Duodenal mucosa (tissue), 2 donors: ENCODE data around the gene ARFGEF2.

Experiments
- H3K27ac ChIP-seq: one replicate; pipeline ENCODE4 v1.7.0; 2013; ENCODE audit warnings: low read depth, low read length
- H3K27me3 ChIP-seq, 2 donors: one replicate each; pipeline ENCODE4 v1.7.0; 2013; ENCODE audit warnings: low read length in 2 of 2, control low read depth in 1 of 2; ENCODE audit not compliant: insufficient read depth in 2 of 2, control insufficient read depth in 1 of 2
- H3K36me3 ChIP-seq, 2 donors: one replicate each; pipeline ENCODE4 v1.7.0; 2013; ENCODE audit warnings: low read length in 2 of 2, control low read depth in 1 of 2; ENCODE audit not compliant: insufficient read depth in 2 of 2, control insufficient read depth in 1 of 2
- H3K4me1 ChIP-seq, 2 donors: one replicate each; pipeline ENCODE4 v1.7.0; 2013; ENCODE audit warnings: low read length in 2 of 2, control low read depth in 1 of 2; ENCODE audit not compliant: insufficient read depth in 2 of 2, control insufficient read depth in 1 of 2
- H3K4me3 ChIP-seq, 2 donors: one replicate each; pipeline ENCODE4 v1.7.0; 2013; ENCODE audit warnings: low read length in 2 of 2, low read depth in 1 of 2
- H3K9ac ChIP-seq, 2 donors: one replicate each; pipeline ENCODE4 v1.7.0; 2013; ENCODE audit warnings: low read length in 2 of 2, low read depth in 1 of 2
- H3K9me3 ChIP-seq, 2 donors: one replicate each; pipeline ENCODE4 v1.7.0; 2013; ENCODE audit warnings: low read length in 2 of 2, control low read depth in 1 of 2; ENCODE audit not compliant: control insufficient read depth in 1 of 2

ARFGEF2 gene

GRCh38 chr20:48912065-48912464 is 9.4 kb upstream of the ARFGEF2 start:
- no peak overlapping the region for H3K4me3 ChIP-seq
- H3K36me3 ChIP-seq, result no peaks in the 10 kb centered on the region
- no peak overlapping the region for H3K27ac ChIP-seq
- no peaks in the 10 kb centered on the region for H3K27me3 ChIP-seq
- H3K9ac ChIP-seq, result no peak overlapping the region
- peaks cover 0 to 3% of the 10 kb centered on the region in 2 donors for H3K9me3 ChIP-seq
- H3K4me1 ChIP-seq, result no peaks in the 10 kb centered on the region

- H3K9ac ChIP-seq, result no peak overlapping the region
- no peak overlapping the region for H3K4me3 ChIP-seq
- no peak overlapping the region for H3K27ac ChIP-seq
- H3K9me3 ChIP-seq, result no peaks in the 10 kb centered on the region
- H3K27me3 ChIP-seq, result no peaks in the 10 kb centered on the region
- H3K4me1 ChIP-seq, result peaks cover 9 to 11% of the 10 kb centered on the region in 2 donors
- H3K36me3 ChIP-seq, result no peaks in the 10 kb centered on the region
Measured at GRCh38 chr20:48916699-48917098, 4.8 kb upstream of the ARFGEF2 start.

GRCh38 chr20:48919336-48919881 is 2.1 kb upstream of the ARFGEF2 start:
- H3K4me1 ChIP-seq, result peaks cover 26 to 28% of the 10 kb centered on the region in 2 donors
- H3K27me3 ChIP-seq, result no peaks in the 10 kb centered on the region
- H3K4me3 ChIP-seq, result no peak overlapping the region
- no peaks in the 10 kb centered on the region for H3K36me3 ChIP-seq
- no peak overlapping the region for H3K27ac ChIP-seq
- no peak overlapping the region for H3K9ac ChIP-seq
- no peaks in the 10 kb centered on the region for H3K9me3 ChIP-seq

GRCh38 chr20:48919882-48920526 is 1.5 kb upstream of the ARFGEF2 start:
- Histone ChIP-seq H3K27ac (no peak overlapping the region), H3K36me3 (no peaks in the 10 kb centered on the region), H3K27me3 (no peaks in the 10 kb centered on the region), H3K9ac (no peak overlapping the region), H3K9me3 (no peaks in the 10 kb centered on the region), H3K4me3 (no peak overlapping the region), H3K4me1 (peaks cover 31 to 34% of the 10 kb centered on the region in 2 donors)

- H3K4me3 ChIP-seq, result peak overlapping the region; percentile 91 to 98
- H3K36me3 ChIP-seq, result no peaks in the 10 kb centered on the region
Measured at GRCh38 chr20:48920527-48921167, 864 bp upstream of the ARFGEF2 start.

GRCh38 chr20:48921883-48922820 is 641 bp downstream of the ARFGEF2 start:
- no peaks in the 10 kb centered on the region for H3K36me3 ChIP-seq
- no peaks in the 10 kb centered on the region for H3K27me3 ChIP-seq
- peak overlapping the region; percentile 92 for H3K27ac ChIP-seq
- no peaks in the 10 kb centered on the region for H3K9me3 ChIP-seq
- peak overlapping the region; percentile 91 to 98 for H3K4me3 ChIP-seq
- H3K9ac ChIP-seq, result peak overlapping the region; percentile 72 to 97
- peaks cover 48 to 53% of the 10 kb centered on the region in 2 donors for H3K4me1 ChIP-seq

More at GRCh38 chr20:48920527-48921167, 864 bp upstream of the ARFGEF2 start:
- H3K4me1 ChIP-seq, result peaks cover 35 to 40% of the 10 kb centered on the region in 2 donors
- H3K9me3 ChIP-seq, result no peaks in the 10 kb centered on the region
- no peaks in the 10 kb centered on the region for H3K27me3 ChIP-seq
- no peak overlapping the region for H3K27ac ChIP-seq
- peak overlapping the region; percentile 75 to 96 for H3K9ac ChIP-seq

- H3K4me3 ChIP-seq, result peak overlapping the region; percentile 91 to 98
- H3K9me3 ChIP-seq, result no peaks in the 10 kb centered on the region
- H3K27me3 ChIP-seq, result no peaks in the 10 kb centered on the region
- H3K36me3 ChIP-seq, result no peaks in the 10 kb centered on the region
- no peak overlapping the region for H3K27ac ChIP-seq
- peaks cover 48 to 55% of the 10 kb centered on the region in 2 donors for H3K4me1 ChIP-seq
- H3K9ac ChIP-seq, result peak overlapping the region; percentile 72 to 97
Measured at GRCh38 chr20:48923149-48923718, 1.7 kb downstream of the ARFGEF2 start.

GRCh38 chr20:48924756-48925109 is 3.2 kb downstream of the ARFGEF2 start:
- Histone ChIP-seq H3K4me3 (peak overlapping the region in 1 of 2 donors; percentile 2), H3K9ac (no peak overlapping the region), H3K36me3 (no peaks in the 10 kb centered on the region), H3K4me1 (peaks cover 55 to 62% of the 10 kb centered on the region in 2 donors), H3K27me3 (no peaks in the 10 kb centered on the region), H3K9me3 (no peaks in the 10 kb centered on the region), H3K27ac (no peak overlapping the region)

- H3K9ac ChIP-seq, result no peak overlapping the region
- peaks cover 62 to 64% of the 10 kb centered on the region in 2 donors for H3K4me1 ChIP-seq
- H3K9me3 ChIP-seq, result no peaks in the 10 kb centered on the region
- H3K27ac ChIP-seq, result no peak overlapping the region
- no peak overlapping the region for H3K4me3 ChIP-seq
- no peaks in the 10 kb centered on the region for H3K27me3 ChIP-seq
- no peaks in the 10 kb centered on the region for H3K36me3 ChIP-seq
Measured at GRCh38 chr20:48926267-48926666, 4.8 kb downstream of the ARFGEF2 start.
